ENCODE measurements around the gene ZBTB21.

The ZBTB21 gene

DNA sequence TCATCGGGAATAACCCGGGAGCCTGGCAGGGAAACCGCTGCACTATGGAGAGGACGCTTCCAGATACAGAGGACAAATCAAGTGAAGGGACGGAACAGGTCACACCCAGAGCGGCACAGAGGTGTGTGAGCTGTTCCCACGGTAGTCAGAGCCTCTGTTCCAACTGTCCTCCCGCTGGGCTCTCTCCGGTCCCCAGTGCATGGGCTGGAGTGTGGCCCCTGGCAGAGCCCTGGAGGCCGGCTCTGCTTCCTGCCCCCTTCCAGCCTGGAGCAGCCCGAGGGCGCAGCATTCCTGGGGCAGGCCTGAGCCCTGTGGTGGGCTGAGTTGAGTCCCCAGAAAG lies 11.9 kb upstream of the ZBTB21 start:
- Histone ChIP-seq H3K27me3 (ENCODE audit: control insufficient read depth, low read length) (no peaks in the 10 kb centered on the region), H3K4me2 (ENCODE audit: low read length) (no peak overlapping the region), H3K9me2 (replicated peaks; ENCODE audit: control insufficient read depth, low read length) (no peaks in the 10 kb centered on the region), H3K4me1 (ENCODE audit: control insufficient read depth, low read length) (peaks cover 5% of the 10 kb centered on the region), H3K79me2 (ENCODE audit: control insufficient read depth, low read length) (no peaks in the 10 kb centered on the region), H4K20me1 (ENCODE audit: control insufficient read depth, insufficient read depth, low read depth, low read length) (no peaks in the 10 kb centered on the region), H3K9me3 (ENCODE audit: control insufficient read depth, insufficient read depth, low read length) (no peaks in the 10 kb centered on the region), H3F3A (ENCODE audit: control insufficient read depth, insufficient read depth) (no peaks in the 10 kb centered on the region), H3K27ac (ENCODE audit: low read depth, low read length) (no peak overlapping the region), H3K4me3 (ENCODE audit: low read length) (no peak overlapping the region), H3K36me3 (ENCODE audit: control insufficient read depth, low read length) (no peaks in the 10 kb centered on the region)
- TF ChIP-seq CTCF (IDR thresholded peaks at IDR 0.05; ENCODE audit: low read depth, low read length, poor library complexity, severe bottlenecking): no peak
- TF ChIP-seq EZH2phosphoT487 (IDR thresholded peaks at IDR 0.05; ENCODE audit: borderline replicate concordance, low read length): no peak

- no peaks in the 10 kb centered on the region for H3K79me2 ChIP-seq (ENCODE audit: control insufficient read depth, low read length)
- no peak overlapping the region for H3K4me2 ChIP-seq (ENCODE audit: low read length)
- no peaks in the 10 kb centered on the region for H3K36me3 ChIP-seq (ENCODE audit: control insufficient read depth, low read length)
- no peak for TF ChIP-seq EZH2phosphoT487 (IDR thresholded peaks at IDR 0.05; ENCODE audit: borderline replicate concordance, low read length)
- no peak for TF ChIP-seq CTCF (IDR thresholded peaks at IDR 0.05; ENCODE audit: low read depth, low read length, poor library complexity, severe bottlenecking)
- no peaks in the 10 kb centered on the region for H4K20me1 ChIP-seq (ENCODE audit: control insufficient read depth, insufficient read depth, low read depth, low read length)
- H3K9me2 ChIP-seq (replicated peaks; ENCODE audit: control insufficient read depth, low read length): no peaks in the 10 kb centered on the region
- no peaks in the 10 kb centered on the region for H3F3A ChIP-seq (ENCODE audit: control insufficient read depth, insufficient read depth)
- H3K4me1 ChIP-seq (ENCODE audit: control insufficient read depth, low read length): peaks cover 6% of the 10 kb centered on the region
- H3K4me3 ChIP-seq (ENCODE audit: low read length): no peak overlapping the region
- no peaks in the 10 kb centered on the region for H3K27me3 ChIP-seq (ENCODE audit: control insufficient read depth, low read length)
- H3K9me3 ChIP-seq (ENCODE audit: control insufficient read depth, insufficient read depth, low read length): no peaks in the 10 kb centered on the region
- no peak overlapping the region for H3K27ac ChIP-seq (ENCODE audit: low read depth, low read length)
Measured at GRCh38 chr21:42021371-42022090, 11.4 kb upstream of the ZBTB21 start.

- Histone ChIP-seq H3K4me2 (ENCODE audit: low read length) (no peak overlapping the region), H3F3A (ENCODE audit: control insufficient read depth, insufficient read depth) (no peaks in the 10 kb centered on the region), H3K9me2 (replicated peaks; ENCODE audit: control insufficient read depth, low read length) (no peaks in the 10 kb centered on the region), H3K79me2 (ENCODE audit: control insufficient read depth, low read length) (no peaks in the 10 kb centered on the region), H3K36me3 (ENCODE audit: control insufficient read depth, low read length) (no peaks in the 10 kb centered on the region), H3K4me3 (ENCODE audit: low read length) (no peak overlapping the region), H3K4me1 (ENCODE audit: control insufficient read depth, low read length) (peaks cover 6% of the 10 kb centered on the region), H3K27me3 (ENCODE audit: control insufficient read depth, low read length) (no peaks in the 10 kb centered on the region), H3K9me3 (ENCODE audit: control insufficient read depth, insufficient read depth, low read length) (no peaks in the 10 kb centered on the region), H4K20me1 (ENCODE audit: control insufficient read depth, insufficient read depth, low read depth, low read length) (no peaks in the 10 kb centered on the region), H3K27ac (ENCODE audit: low read depth, low read length) (no peak overlapping the region)
- TF ChIP-seq CTCF (IDR thresholded peaks at IDR 0.05; ENCODE audit: low read depth, low read length, poor library complexity, severe bottlenecking): no peak
- TF ChIP-seq EZH2phosphoT487 (IDR thresholded peaks at IDR 0.05; ENCODE audit: borderline replicate concordance, low read length): no peak
Measured at GRCh38 chr21:42019706-42020105, 9.5 kb upstream of the ZBTB21 start.

Data from DOHH2 (cell line).